GM21526 (cell line): ENCODE measurements around the gene TIMM22.
"Not testable (repeated sequence)": the region's sequence is repeated elsewhere in the genome, so short reads cannot be mapped to it uniquely, and the experiment has no call there.

Experiments used
- ATAC-seq: cut with Tn5 transposase; IDR thresholded peaks from one replicate; pipeline ENCODE4 v1.9.1; 2021; ENCODE audit warnings: moderate library complexity; ENCODE audit not compliant: unreplicated experiment, low FRiP score

TIMM22 gene

DNA sequence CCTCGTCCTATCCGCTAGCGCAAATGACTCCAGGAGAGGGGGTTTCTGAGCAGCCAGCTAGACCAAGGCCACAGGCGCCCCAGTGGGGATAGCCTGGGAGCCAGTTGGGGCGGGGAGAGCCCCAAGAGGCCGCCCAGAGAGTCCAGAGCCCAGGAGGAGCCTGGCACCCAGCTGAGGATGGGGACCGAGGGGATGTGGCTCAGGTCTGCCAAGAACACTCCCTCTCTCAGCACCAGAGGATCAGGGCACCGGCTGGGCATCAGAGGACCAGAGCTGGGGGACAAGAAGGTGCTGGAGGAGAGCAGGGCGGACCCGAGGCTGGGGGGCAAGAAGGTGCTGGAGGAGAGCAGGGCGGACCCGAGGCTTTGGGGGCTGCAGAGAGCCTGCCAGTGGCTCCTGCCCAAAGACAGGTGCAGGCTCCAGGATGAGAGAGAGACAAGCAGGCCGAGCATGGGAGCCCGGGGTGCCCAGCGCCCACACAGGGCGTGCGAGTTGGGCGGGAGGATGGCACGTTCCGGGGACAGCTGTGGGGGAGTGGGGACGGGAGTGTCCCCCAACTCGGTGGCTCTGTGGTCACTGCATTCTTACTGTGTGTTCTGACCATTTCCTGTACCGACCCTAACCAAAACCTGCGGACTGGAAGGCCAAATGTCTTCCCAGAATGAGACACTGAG is 39.4 kb downstream of the TIMM22 start:
- ATAC-seq, result no peak

DNA sequence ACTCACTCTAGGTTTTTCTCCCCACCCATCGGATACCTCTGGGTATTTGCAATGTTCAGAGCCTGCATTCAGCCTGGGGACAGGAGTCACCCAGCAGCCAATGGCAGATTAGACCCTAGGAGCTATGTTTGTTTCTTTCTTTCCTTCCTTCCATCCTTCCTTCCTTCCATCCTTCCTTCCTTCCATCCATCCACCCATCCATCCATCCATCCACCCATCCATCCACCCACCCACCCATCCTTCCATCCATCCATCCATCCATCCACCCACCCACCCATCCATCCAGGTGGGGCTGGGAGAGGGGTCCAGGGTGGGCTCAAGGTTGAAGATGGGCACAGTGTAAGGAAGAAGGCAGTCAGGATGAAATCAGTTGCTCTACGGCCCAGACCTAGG is 39.9 kb downstream of the TIMM22 start:
- no peak for ATAC-seq

DNA sequence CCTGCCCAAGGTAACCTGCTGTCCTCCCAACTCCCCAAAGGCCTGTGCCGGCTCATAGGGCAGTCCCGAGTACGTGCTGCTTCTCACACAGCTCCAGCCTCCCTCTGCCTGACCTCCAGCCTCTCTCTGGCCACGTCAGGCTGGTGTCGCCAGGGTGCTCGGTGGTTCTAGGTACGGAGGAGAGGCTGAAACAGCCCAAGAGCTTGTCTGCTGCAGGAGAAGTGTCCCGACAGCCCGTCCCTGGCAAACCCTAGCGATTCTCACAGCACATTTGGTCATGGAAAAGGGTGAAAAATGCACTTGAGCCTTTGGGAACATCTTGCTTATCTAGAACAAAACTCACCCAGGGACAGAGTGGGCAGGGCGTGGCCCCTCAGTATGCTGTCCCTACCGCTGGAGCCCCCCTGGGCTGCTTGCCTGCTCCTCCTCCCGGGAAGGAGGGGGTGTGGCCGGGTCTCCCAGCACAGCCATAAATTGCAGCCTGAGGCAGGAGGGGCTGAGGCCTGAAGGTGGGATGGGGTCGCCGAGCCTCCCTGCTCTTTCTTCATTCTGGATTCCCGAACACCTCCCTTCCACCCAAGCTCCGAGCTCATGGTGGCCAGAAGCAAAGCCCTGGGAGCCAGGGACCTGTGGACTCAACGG is 40.4 kb downstream of the TIMM22 start:
- ATAC-seq, result no peak

DNA sequence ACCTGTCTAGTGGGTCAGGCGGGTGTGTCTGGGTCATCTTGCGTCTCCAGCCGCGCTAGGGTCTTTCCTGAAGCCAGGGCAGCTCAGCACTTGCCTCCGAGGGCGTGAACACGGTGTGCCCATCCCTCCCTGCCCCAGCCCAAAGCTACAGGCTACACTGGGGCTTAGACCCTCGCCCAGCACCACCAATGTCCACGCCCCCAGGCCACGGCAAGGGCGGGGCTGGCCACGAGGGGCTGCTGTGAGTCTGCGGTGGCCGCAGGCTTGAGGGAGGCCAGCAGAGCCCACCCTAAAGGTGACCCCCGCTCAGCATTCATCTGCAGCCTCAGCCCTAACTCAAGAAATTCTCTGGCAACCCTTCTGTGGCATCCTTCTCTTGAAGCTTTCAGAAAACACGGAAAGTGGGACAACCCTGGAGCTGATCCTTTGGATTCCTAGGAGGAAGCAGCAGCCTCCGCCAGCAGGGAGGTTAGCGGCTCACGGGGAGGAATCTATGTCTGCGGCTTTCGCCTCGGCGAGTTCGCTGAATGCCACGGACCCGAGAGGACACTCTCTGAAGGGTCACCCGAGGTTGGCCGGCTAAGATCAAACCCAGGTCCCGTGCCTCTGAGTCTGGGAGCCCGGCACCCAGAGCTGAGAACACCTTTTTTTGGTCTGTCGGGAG is 41.7 kb downstream of the TIMM22 start:
- no peak for ATAC-seq

DNA sequence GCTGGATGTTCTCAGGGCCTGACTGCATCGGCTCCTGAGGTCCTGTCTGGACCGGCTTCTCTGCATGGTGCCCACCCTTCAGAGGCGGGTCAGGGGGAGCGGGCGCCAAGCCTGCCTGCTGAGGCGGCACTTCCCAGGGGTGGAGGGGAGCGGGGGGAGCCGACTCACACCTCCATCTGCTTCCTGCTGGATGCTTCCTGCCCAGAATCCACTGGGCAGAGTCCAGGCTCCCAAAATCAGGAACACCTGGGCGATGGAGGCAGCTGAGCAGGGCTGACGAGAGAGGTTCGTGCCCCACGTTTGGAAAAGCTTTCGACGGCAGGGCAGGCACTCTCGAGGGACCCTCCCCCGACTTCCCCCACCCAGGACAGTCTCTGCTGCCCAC is 42.2 kb downstream of the TIMM22 start:
- ATAC-seq, result no peak

DNA sequence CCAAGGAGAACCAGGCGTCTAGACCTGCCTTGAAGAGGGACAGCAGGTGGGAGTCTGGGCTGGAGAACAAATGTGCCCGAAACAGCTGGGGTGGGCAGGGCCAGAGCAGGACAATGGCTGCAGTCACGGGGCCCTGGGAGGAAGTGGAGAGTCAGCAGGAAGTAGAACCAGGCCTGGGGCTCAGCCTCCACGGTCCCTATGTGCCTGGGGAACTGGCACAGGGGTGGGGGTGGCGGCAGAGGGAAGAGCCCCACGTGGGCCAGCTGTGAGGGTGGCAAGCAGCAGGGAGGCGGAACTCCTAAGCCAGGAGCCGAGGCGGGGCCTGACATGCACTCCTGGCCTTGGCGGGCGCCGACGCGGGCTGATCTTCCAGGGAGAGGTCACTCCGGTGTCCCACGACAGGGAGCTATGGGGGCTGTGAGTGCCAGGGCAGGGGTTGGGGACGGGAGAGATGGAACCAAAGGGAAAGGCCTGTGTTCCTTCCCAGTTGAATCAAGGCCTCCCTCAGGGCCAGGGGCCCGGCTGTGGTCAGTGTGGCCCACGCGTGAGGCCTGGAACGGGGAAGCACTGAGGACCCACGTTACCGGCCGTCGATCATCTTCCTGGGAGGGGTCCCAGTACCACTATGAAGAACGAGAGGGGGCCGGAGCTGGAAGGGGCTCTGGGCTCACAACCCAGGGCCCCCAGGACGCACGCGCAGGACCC is 42.7 kb downstream of the TIMM22 start:
- no peak for ATAC-seq

DNA sequence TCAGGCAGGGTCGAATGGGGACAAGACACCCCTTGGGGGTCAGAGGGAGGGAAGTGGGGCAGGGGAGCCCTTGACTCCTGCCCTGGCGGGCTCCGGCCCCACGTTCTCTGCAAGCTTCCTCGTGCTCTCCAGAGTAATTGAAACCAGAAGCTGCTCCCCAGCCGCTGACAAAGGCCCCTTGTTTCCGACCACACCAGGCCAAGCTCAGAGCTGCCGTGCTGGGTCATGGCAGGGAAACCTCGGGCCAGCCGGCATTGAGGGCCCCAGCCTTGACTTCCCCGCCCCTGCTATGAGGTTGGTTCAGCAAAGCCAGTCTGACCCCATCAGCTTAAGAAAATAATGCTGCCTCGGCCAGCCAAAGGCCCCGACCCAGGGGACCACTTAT is 43.3 kb downstream of the TIMM22 start:
- no peak for ATAC-seq

DNA sequence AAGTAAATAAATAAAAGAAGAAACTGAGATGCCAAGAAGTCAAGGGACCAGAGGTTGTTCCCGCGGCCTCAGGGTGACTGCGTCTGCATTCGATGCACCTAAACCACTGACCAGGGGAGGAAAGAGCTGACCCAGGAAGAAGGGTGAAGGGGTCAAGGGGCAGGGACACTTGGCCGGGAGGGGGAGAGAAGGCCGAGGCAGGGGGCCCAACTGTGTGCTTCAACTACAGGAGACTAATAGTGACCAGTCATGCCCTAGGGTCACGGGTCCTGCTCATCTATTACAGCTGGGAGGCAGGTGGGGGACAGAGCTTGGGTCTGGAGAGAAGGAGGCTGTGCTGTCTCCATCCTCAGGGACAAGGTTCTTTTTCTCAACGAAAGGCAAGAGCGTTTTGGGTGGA is 44.8 kb downstream of the TIMM22 start:
- ATAC-seq, result no peak

DNA sequence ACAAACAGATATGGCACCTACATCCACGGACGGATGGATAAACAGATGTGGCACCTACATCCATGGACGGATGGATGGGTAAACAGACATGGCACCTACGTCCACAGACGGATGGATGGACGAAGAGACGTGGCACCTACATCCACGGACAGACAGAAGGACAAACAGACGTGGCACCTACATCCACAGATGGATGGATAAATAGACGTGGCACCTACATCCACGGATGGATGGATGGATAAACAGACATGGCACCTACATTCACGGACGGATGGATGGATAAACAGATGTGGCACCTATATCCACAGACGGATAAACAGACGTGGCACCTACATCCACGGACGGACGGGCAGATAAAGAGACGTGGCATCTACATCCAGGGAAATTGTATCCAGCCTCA is 45.6 kb downstream of the TIMM22 start:
- no peak for ATAC-seq

DNA sequence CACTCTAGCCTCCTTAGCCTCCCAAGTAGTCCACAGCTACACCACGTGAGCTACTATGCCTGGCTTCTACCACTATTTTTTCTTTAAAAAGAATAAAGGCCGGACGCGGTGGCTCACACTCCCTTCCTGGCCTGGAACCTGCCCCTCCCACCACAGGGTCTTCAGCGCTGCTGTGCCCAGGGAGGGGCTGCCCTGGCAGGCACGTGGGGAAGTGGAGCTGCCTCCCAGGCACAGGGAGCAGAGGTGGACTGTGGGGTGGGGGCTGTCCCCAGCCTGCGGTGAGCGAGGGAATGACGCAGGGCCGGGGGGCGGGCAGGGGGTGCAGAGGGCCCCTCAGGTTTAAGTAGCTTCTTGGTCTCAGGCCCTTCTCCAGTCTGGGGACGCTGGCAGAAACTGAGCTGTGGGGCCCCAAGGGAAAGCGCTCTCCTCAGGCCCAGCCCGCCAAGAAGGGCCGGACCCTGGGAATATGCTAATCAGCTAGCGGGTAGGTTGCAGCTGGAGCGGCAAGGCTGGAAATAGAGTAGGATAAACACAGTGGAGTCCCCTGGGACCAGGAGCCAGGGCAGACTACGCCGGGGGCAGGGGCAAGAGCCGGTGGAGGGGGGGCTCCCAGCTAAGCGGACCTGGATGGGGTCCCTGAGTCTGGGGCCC is 46.8 kb downstream of the TIMM22 start:
- ATAC-seq, result no peak

DNA sequence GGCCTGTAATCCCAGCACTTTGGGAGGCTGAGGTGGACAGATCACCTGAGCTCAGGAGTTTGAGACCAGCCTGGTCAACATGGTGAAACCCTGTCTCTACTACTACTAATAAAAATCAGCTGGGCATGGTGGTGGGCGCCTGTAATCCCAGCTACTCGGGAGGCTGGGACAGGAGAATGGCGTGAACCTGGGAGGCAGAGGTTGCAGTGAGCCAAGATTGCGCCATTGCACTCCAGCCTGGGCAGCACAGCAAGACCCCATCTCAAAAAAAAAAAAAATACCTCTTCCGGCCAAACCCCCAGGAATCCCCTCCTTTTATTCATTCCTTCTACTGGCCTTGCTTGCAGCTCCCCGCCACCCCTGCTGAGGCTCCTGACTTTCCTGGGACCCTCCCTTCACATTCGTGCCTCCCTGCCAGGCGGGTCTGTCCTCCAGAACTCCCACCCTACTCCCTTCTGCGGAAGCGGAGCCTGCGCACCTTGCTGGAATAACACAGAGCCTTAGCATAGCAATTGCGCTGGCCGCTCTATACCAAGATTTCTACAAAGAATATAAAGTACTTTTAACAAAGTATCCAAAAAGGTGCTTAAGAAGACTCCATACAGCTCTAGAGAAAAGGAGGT is 47.6 kb downstream of the TIMM22 start:
- ATAC-seq, result not testable (repeated sequence)

DNA sequence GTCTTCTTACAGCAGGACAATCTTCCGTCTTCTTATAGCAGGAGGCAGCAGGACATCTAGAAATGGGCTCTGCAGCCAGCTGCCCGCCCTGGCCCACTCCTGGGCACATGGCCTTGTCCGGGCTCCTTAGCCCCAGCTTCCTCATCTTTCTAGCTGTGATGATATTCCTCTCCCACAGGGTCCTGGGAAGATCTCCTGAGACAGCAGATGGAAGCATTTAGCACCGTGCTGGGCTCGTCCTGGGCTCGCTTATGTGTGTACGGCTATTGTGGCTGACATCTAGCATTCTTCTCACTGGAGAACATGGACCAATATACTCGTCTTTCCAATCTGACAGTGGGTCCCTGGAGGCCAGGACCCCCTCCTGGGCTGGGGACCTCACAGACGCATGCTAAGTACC is 48.5 kb downstream of the TIMM22 start:
- ATAC-seq, result no peak

DNA sequence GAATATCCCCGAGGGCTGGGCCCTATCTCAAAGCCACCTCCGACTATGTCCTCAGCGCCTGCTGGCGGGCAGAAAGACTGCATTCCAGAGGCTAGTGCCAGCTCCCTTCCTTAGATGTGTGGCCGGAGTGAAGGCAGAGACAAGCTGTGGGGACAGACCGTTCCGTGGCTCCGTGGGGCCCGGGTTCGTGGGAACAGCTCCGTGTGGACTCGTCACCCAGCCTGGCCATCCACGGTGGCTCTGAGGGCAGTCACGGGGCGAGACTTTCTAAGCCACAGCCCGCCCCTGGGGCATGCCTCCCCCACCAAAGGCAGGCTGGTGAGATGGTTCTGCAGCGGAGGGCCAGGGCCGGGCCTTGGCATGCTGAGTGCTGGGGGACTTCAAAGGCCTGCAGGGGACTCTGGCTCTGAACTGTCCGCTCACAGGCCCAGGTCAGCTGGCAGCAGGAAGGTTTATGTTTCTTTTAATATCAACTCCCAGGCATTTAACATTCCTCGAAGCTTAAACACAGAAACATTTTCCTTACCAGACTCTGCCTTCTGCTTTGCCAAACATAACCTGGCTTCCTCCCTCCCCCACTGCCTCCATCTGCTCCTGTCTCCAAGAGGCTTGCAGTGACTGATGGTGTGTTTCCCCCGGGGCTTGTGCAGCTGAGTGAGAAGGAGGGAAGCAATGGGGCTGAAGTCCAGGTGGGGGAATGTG is 50.4 kb downstream of the TIMM22 start:
- ATAC-seq, result no peak

DNA sequence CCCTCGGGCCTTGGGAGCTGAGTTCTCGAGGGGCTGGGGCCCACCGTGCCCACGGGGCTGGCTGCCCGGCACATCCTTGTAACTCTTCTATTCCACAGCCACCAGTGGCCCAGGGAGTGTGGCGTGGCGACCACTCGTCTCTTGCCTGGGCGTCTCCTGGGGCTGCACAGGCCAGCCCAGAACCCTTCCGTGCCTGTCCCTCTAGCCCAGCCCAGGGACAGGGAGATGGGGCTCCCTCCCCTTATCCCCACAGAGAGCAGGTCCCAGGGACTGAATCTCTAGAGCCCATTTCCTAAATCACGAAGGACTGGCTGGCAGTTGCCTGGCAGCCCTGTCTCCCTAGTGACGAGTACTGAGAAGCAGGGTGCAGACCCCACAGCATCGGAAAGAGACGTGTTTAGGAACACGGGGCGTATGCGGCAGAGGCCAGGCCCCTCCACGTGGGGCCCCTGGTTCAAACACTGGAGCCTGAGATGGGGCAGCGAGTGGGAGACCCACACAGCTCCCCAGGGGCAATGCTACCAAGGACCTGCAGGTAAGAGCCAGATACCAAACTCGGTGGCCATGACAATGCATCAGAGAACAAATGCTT is 51.0 kb downstream of the TIMM22 start:
- ATAC-seq, result no peak

DNA sequence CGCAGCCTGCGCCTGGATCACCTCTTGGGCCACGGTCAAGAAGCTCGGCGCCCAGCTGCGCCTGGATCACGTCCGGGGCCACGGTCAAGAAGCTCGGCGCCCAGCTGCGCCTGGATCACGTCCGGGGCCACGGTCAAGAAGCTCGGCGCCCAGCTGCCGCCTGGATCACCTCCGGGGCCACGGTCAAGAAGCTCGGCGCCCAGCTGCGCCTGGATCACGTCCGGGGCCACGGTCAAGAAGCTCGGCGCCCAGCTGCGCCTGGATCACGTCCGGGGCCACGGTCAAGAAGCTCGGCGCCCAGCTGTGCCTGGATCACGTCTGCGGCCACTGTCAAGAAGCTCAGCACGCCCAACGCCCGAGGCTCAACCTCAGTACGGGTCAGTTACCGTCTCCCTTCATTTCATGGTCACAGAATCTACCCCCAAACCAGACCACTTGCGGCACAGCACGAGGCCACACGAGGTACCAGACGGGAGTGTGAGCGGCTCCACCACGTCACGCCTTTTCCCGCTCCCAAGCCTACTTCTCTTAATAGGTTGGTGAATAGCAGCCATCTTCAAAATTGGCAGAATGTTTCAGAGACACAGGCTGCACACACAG is 51.7 kb downstream of the TIMM22 start:
- not testable (repeated sequence) for ATAC-seq

DNA sequence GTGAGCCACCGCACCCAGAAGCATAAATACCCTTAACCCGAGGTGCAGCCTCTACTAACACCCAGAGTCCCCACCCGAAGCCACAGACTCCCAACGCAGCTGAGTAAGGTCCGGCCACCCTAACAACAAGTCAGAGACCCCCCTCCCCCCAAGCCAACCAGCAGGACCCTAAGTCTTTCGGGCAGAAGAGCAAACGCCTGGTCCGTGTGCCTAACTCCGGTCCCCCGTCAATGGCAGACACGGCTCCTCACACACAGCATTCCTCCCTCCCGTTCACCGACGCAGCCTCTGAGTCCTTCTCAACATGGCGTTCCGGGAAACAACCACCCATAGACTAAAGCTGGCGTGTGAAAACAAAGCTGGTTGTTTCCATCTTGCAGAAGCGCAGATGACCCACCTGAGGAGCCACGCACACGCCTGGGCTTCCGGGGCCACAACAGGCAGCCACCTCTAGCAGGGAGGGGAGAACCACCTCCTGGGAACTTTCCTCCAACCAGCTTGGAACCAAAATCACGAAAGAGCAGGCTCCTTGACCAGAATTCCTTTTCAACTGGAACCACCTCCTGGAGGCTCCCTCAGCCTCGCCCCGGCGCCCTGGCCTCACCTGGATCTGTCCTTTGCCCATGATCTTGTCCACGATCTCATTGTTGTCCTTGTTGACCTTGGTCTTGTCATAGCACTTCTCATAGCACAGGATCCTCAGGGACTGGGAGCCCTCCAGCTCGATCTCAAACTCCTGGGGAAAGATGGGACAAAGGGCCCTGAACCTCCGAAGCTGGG is 52.7 kb downstream of the TIMM22 start:
- ATAC-seq, result no peak

DNA sequence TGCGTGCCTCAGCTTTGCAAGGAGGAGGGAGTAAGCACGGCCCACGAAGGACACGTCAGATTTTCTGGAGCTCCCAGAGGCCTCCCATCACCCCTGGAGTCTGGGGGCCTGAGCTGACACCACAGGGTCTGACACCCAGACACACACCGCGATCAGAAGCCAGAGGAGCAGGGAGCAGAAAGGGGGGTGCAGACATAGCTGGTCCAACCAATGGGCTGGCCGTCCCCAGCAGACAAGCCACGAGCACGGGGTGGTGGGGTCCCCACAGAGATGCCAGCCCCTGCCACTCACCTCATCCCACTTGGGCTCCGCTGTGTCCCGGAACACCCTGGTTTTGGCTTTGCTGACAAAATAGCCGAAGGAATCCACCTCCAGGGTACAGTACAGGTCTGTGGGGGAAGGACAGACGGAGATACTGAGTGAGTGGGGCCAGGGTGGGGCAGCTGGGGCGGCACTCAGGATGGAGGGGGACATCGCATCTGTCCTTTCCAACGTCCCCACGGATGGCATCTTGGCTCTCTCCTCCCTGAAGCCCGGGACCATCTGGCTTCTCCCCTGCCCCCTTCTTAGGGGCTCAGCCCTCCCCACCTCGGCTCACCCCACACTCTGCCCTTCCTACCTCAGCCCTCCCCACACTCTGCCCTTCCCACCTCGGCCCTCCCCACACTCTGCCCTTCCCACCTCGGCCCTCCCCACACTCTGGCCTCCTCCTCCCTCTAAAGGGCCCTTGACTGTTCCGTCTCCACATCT is 53.5 kb downstream of the TIMM22 start:
- ATAC-seq, result no peak
